Neural progenitor cell (in vitro differentiated cells): ENCODE results near the gene PPP6C. TPM values are rescaled to one million over a fixed set of nuclear protein-coding genes. Genes with fewer than 3 reads are reported as not detected.
"Not testable (repeated sequence)": the region's sequence is repeated elsewhere in the genome, so short reads cannot be mapped to it uniquely, and the experiment has no call there.

Source experiments
- DNase-seq: peaks from one replicate; pipeline ENCODE4 v3.0.0-alpha.2; 2016; ENCODE audit warnings: low spot score
- H2AFZ ChIP-seq: fragments of 200-600 bp; sonication (generic); replicated peaks from 2 replicates; pipeline ENCODE4 v1.6.1; 2016; ENCODE audit warnings: antibody characterized with exemption
- H3F3A ChIP-seq: fragments of 200-600 bp; sonication (generic); 2 replicates; pipeline ENCODE4 v1.6.1; 2016; ENCODE audit warnings: antibody characterized with exemption, low read depth
- H3K27ac ChIP-seq: fragments of 200-600 bp; sonication (generic); 2 replicates; pipeline ENCODE4 v1.5.1; 2016; ENCODE audit warnings: mild to moderate bottlenecking
- H3K27me3 ChIP-seq: fragments of 200-600 bp; sonication (generic); 2 replicates; pipeline ENCODE4 v1.6.1; 2016; ENCODE audit warnings: mild to moderate bottlenecking, moderate library complexity
- H3K36me3 ChIP-seq: fragments of 200-600 bp; sonication (generic); 2 replicates; pipeline ENCODE4 v1.5.1; 2016
- H3K4me1 ChIP-seq: fragments of 200-600 bp; sonication (generic); 2 replicates; pipeline ENCODE4 v1.6.1; 2016; ENCODE audit warnings: mixed run types
- H3K4me2 ChIP-seq: fragments of 200-600 bp; sonication (generic); 2 replicates; pipeline ENCODE4 v1.6.1; 2016
- H3K4me3 ChIP-seq: fragments of 200-600 bp; sonication (generic); 2 replicates; pipeline ENCODE4 v1.5.1; 2016
- H3K79me2 ChIP-seq: fragments of 200-600 bp; sonication (generic); 2 replicates; pipeline ENCODE4 v1.6.1; 2016; ENCODE audit warnings: low read depth
- H3K9ac ChIP-seq: fragments of 200-600 bp; sonication (generic); 2 replicates; pipeline ENCODE4 v1.6.1; 2016
- H3K9me3 ChIP-seq: fragments of 200-600 bp; sonication (generic); 2 replicates; pipeline ENCODE4 v1.5.1; 2016; ENCODE audit warnings: low read depth
- H4K20me1 ChIP-seq: fragments of 200-600 bp; sonication (generic); 2 replicates; pipeline ENCODE4 v1.6.1; 2016; ENCODE audit warnings: low read depth
- H3K27ac Mint-ChIP-seq: 3 replicates; pipeline ENCODE4 v1.8.0; 2021; ENCODE audit warnings: mixed read lengths
- H3K27me3 Mint-ChIP-seq: 2 replicates; pipeline ENCODE4 v1.8.0; 2022; ENCODE audit warnings: low read depth, mild to moderate bottlenecking, inconsistent platforms, moderate library complexity, mixed read lengths; ENCODE audit not compliant: insufficient read depth
- H3K36me3 Mint-ChIP-seq: 3 replicates; pipeline ENCODE4 v1.8.0; 2021; ENCODE audit warnings: mixed read lengths
- H3K4me1 Mint-ChIP-seq: 3 replicates; pipeline ENCODE4 v1.8.0; 2021; ENCODE audit warnings: mixed read lengths
- H3K4me3 Mint-ChIP-seq: 3 replicates; pipeline ENCODE4 v1.8.0; 2021; ENCODE audit warnings: mild to moderate bottlenecking, moderate library complexity, mixed read lengths
- H3K9me3 Mint-ChIP-seq: 3 replicates; pipeline ENCODE4 v1.8.0; 2020; ENCODE audit warnings: mixed read lengths
- EZH2 ChIP-seq: fragments of 200-600 bp; sonication (generic); IDR thresholded peaks from 2 replicates; pipeline ENCODE4 v1.6.1; 2017; ENCODE audit warnings: antibody characterized with exemption, mild to moderate bottlenecking, moderate library complexity
- EZH2phosphoT487 ChIP-seq: fragments of 200-600 bp; sonication (generic); IDR thresholded peaks from 2 replicates; pipeline ENCODE4 v1.6.1; 2017; ENCODE audit warnings: antibody characterized with exemption
- total RNA-seq: library from RNA; depleted of rRNA; stranded (reverse); fragments of >200 nt; gene quantifications from 2 replicates; pipeline ENCODE4 v1.2.3, GENCODE V29; 2015; ENCODE audit warnings: low replicate concordance
- TF ChIP-seq, protein P1 (sequence below): fragments of 200-600 bp; sonication (generic); IDR thresholded peaks from 2 replicates; pipeline ENCODE4 v1.5.1; 2017; ENCODE audit warnings: antibody characterized with exemption, mild to moderate bottlenecking

PPP6C gene
- total RNA-seq, 1 donor from 2014 or later: 61.7 TPM

DNA sequence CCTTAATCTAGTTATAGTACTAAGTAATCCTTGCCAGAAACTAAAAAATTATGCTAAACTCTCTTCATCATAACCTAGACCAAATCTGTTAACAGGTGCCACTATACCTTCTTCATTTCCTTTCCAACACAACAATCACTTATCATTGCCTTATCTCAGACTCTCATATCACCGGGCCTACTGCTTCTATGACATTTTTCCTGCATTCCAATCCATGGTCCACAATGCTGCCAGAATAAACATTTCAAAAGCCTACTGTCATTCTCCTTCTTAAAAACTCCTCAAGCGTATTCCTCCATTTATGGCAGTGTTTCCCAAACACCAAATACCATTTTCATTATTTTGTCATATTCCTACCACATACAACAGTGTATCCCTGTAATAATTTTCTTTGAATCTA lies 6.5 kb downstream of the PPP6C start:
- no peak overlapping the region for H3K27ac ChIP-seq
- H3K27me3 Mint-ChIP-seq: no peaks in the 10 kb centered on the region
- no peak overlapping the region for H2AFZ ChIP-seq
- H3K4me1 Mint-ChIP-seq: peaks cover 8% of the 10 kb centered on the region
- no peak overlapping the region for H3K4me3 Mint-ChIP-seq
- no peak for DNase-seq
- TF ChIP-seq, protein P1, sequence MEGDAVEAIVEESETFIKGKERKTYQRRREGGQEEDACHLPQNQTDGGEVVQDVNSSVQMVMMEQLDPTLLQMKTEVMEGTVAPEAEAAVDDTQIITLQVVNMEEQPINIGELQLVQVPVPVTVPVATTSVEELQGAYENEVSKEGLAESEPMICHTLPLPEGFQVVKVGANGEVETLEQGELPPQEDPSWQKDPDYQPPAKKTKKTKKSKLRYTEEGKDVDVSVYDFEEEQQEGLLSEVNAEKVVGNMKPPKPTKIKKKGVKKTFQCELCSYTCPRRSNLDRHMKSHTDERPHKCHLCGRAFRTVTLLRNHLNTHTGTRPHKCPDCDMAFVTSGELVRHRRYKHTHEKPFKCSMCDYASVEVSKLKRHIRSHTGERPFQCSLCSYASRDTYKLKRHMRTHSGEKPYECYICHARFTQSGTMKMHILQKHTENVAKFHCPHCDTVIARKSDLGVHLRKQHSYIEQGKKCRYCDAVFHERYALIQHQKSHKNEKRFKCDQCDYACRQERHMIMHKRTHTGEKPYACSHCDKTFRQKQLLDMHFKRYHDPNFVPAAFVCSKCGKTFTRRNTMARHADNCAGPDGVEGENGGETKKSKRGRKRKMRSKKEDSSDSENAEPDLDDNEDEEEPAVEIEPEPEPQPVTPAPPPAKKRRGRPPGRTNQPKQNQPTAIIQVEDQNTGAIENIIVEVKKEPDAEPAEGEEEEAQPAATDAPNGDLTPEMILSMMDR: no peak
- TF ChIP-seq EZH2: no peak
- TF ChIP-seq EZH2phosphoT487: no peak
- H3K27ac Mint-ChIP-seq: no peak overlapping the region
- H3K36me3 ChIP-seq: no peaks in the 10 kb centered on the region
- H3K4me1 ChIP-seq: no peaks in the 10 kb centered on the region
- peaks cover 18% of the 10 kb centered on the region for H3K36me3 Mint-ChIP-seq
- no peaks in the 10 kb centered on the region for H3F3A ChIP-seq
- no peak overlapping the region for H3K4me2 ChIP-seq
- peaks cover 49% of the 10 kb centered on the region for H4K20me1 ChIP-seq
- no peaks in the 10 kb centered on the region for H3K27me3 ChIP-seq
- no peaks in the 10 kb centered on the region for H3K9me3 ChIP-seq
- no peak overlapping the region for H3K9ac ChIP-seq
- peaks cover 100% of the 10 kb centered on the region for H3K79me2 ChIP-seq
- peaks cover 4% of the 10 kb centered on the region for H3K9me3 Mint-ChIP-seq
- H3K4me3 ChIP-seq: no peak overlapping the region

DNA sequence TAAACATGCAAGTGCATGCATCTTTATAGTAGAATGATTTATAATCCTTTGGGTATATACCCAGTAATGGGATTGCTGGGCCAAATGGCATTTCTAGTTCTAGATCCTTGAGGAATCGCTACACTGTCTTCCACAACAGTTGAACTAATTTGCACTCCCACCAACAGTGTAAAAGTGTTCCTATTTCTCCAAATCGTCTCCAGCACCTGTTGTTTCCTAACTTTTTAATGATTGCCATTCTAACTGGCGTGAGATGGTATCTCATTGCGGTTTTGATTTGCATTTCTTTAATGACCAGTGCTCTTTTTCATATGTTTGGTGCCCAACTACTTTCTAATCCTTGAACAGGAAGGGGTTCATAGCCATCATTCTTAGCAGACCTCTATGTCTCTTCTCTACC lies 7.8 kb downstream of the PPP6C start:
- not testable (repeated sequence) for H3K9me3 ChIP-seq, H3K27me3 ChIP-seq, H3K4me3 ChIP-seq, H3K9ac ChIP-seq, H3K4me3 Mint-ChIP-seq, H3K27me3 Mint-ChIP-seq, H2AFZ ChIP-seq, DNase-seq, H3K9me3 Mint-ChIP-seq, H3K4me1 Mint-ChIP-seq, H3K27ac Mint-ChIP-seq, H3K4me1 ChIP-seq, H3K27ac ChIP-seq, H3K36me3 ChIP-seq, H3F3A ChIP-seq, H3K4me2 ChIP-seq
- peaks cover 20% of the 10 kb centered on the region for H3K36me3 Mint-ChIP-seq
- peaks cover 55% of the 10 kb centered on the region for H4K20me1 ChIP-seq
- peaks cover 100% of the 10 kb centered on the region for H3K79me2 ChIP-seq

- Histone ChIP-seq H3K9me3 (no peaks in the 10 kb centered on the region), H3K79me2 (peaks cover 100% of the 10 kb centered on the region), H3K4me2 (no peak overlapping the region), H3F3A (peaks cover 16% of the 10 kb centered on the region), H3K27ac (no peak overlapping the region), H3K9ac (no peak overlapping the region), H3K27me3 (no peaks in the 10 kb centered on the region), H2AFZ (no peak overlapping the region), H3K4me1 (no peaks in the 10 kb centered on the region), H4K20me1 (peaks cover 57% of the 10 kb centered on the region), H3K36me3 (no peaks in the 10 kb centered on the region), H3K4me3 (no peak overlapping the region)
- TF ChIP-seq, protein P1: no peak
- TF ChIP-seq EZH2: no peak
- TF ChIP-seq EZH2phosphoT487: no peak
- Mint-ChIP-seq H3K27me3 (no peaks in the 10 kb centered on the region), H3K9me3 (peaks cover 4% of the 10 kb centered on the region), H3K4me1 (peaks cover 4% of the 10 kb centered on the region), H3K27ac (no peak overlapping the region), H3K36me3 (peaks cover 23% of the 10 kb centered on the region), H3K4me3 (no peak overlapping the region)
- DNase-seq: no peak
These were observed 8.7 kb downstream of the PPP6C start for GRCh38 chr9:125180876-125181275.

GRCh38 chr9:125179776-125180175 lies 9.8 kb downstream of the PPP6C start:
- H3K4me2 ChIP-seq: not testable (repeated sequence)

More at GRCh38 chr9:125179776-125180175, 9.8 kb downstream of the PPP6C start:
- Histone ChIP-seq H3K79me2 (peaks cover 99% of the 10 kb centered on the region), H4K20me1 (peaks cover 50% of the 10 kb centered on the region), H3F3A (peaks cover 16% of the 10 kb centered on the region)
- not testable (repeated sequence) for H3K27ac Mint-ChIP-seq, H3K4me1 Mint-ChIP-seq, H2AFZ ChIP-seq, H3K27ac ChIP-seq, H3K9ac ChIP-seq, H3K4me1 ChIP-seq, H3K27me3 ChIP-seq, H3K9me3 ChIP-seq, H3K4me3 Mint-ChIP-seq, H3K4me3 ChIP-seq, DNase-seq, H3K27me3 Mint-ChIP-seq, H3K9me3 Mint-ChIP-seq, H3K36me3 ChIP-seq
- H3K36me3 Mint-ChIP-seq: peaks cover 23% of the 10 kb centered on the region
